Neural crest cell (in vitro differentiated cells): Measurements from ENCODE around the gene DARS1. TPM values are rescaled to one million over a fixed set of nuclear protein-coding genes. Genes with fewer than 3 reads are reported as not detected.

Experiments used
- DNase-seq: peaks from one replicate; pipeline ENCODE4 v3.0.0; 2021; ENCODE audit warnings: low read depth, mixed read lengths, low spot score
- H3K27ac Mint-ChIP-seq: one replicate; pipeline ENCODE4 v1.8.0; 2021; ENCODE audit warnings: mild to moderate bottlenecking, mixed read lengths; ENCODE audit not compliant: unreplicated experiment
- H3K27me3 Mint-ChIP-seq: 2 replicates; pipeline ENCODE4 v1.8.0; 2021; ENCODE audit warnings: low read depth, mild to moderate bottlenecking, mixed read lengths
- H3K36me3 Mint-ChIP-seq: 2 replicates; pipeline ENCODE4 v1.8.0; 2021; ENCODE audit warnings: low read depth, mild to moderate bottlenecking, mixed read lengths
- H3K4me1 Mint-ChIP-seq: 2 replicates; pipeline ENCODE4 v1.8.0; 2021; ENCODE audit warnings: mixed read lengths
- H3K4me3 Mint-ChIP-seq: one replicate; pipeline ENCODE4 v1.8.0; 2021; ENCODE audit warnings: mild to moderate bottlenecking, mixed read lengths
- H3K9me3 Mint-ChIP-seq: 2 replicates; pipeline ENCODE4 v1.8.0; 2021; ENCODE audit warnings: mixed read lengths
- long read RNA-seq: library from polyadenylated mRNA; unstranded; transcript quantifications from one replicate; pipeline ENCODE4 v2.0.0, GENCODE V29; 2020
- total RNA-seq: library from RNA; stranded (reverse); gene quantifications from 2 replicates; pipeline ENCODE4 v1.2.1, GENCODE V29; 2021
- TF ChIP-seq, protein P1 (sequence below): fragments of 200-600 bp; sonication (generic); conservative IDR thresholded peaks from 2 replicates; pipeline ENCODE4 v1.5.0; 2021; ENCODE audit warnings: antibody characterized with exemption, mild to moderate bottlenecking

Gene DARS1
- total RNA-seq: 73.8 and 91.1 TPM in 2 replicates
- long read RNA-seq, transcript DARS-201 (16 exons, 2,361 nt): major isoform, 483 of 543 reads
- long read RNA-seq, partial matches to known transcripts: 28 of 543 reads
- long read RNA-seq, other reads (novel, unspliced or antisense): 31 of 543 reads

DNA sequence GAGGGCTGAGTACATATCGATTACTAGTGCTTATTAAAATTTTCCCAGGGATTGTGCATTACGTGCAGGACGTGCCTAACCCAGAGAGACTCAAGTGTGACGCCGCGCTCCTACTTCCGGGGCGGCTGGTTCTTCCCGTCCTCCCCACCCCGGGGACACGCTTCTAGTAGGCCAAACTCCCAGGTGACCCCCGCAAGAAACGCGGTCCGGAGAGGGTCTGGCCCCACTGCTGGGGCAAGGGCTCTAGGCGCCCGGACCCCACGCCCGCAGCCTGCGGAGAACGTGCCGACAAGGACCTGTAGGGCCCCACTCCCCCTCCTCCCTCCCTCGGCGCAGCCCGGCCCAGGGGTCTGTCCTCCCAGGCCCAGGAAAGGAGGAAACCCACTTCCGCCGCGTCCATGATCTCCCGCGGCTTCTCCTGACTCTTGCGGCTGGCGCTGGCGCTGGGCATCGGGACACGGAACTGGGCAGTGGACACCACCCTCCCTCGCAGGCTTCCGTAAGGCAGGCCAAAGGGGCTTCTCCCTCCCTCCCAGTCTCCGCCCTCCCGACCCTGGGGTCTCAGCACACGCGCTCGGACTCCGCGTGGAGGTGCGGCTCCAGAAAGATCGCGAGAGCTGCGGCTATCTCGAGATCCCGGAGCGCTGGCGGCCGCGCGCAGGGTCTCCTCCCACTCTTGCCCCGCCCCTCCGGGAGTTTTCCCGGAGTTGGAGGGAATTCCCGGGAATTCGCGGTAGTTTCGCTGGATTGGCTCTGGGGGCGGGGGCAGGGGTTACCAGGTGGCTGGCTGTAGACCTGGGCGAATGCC is at the start of gene DARS1:
DARS1 (minus strand) TSS at position 609 of the 808 bp plus-strand sequence; CDS start at position 451, 158 bp downstream.
- H3K4me3 Mint-ChIP-seq: peak within 1 kb of the TSS; percentile 92
- TF ChIP-seq, protein P1, sequence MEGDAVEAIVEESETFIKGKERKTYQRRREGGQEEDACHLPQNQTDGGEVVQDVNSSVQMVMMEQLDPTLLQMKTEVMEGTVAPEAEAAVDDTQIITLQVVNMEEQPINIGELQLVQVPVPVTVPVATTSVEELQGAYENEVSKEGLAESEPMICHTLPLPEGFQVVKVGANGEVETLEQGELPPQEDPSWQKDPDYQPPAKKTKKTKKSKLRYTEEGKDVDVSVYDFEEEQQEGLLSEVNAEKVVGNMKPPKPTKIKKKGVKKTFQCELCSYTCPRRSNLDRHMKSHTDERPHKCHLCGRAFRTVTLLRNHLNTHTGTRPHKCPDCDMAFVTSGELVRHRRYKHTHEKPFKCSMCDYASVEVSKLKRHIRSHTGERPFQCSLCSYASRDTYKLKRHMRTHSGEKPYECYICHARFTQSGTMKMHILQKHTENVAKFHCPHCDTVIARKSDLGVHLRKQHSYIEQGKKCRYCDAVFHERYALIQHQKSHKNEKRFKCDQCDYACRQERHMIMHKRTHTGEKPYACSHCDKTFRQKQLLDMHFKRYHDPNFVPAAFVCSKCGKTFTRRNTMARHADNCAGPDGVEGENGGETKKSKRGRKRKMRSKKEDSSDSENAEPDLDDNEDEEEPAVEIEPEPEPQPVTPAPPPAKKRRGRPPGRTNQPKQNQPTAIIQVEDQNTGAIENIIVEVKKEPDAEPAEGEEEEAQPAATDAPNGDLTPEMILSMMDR: no peak

DNA sequence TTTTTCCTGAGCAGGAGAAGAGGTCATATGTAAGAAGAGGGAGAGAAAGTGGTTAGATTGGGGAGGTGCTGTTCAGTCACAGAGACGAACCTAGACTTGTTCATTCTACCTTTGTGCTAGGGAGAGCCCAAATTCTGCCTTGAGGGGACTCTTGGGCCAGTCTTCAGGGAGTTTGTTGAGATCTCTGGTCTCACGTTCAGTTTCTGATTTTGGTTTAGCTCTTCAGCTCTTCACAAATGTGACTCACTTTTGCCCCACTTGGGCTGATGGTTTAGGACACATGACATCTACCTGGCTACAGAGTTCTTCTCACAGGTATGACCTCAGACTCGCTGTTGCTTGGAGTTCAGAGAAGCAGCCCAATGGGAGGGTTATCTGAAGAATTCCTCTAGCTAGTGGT is 49.2 kb upstream of the DARS1 start:
- H3K27ac Mint-ChIP-seq: no peak overlapping the region
- no peak overlapping the region for H3K4me3 Mint-ChIP-seq
- TF ChIP-seq, protein P1: no peak
- no peak for DNase-seq
- H3K36me3 Mint-ChIP-seq: no peaks in the 10 kb centered on the region
- no peaks in the 10 kb centered on the region for H3K9me3 Mint-ChIP-seq
- H3K4me1 Mint-ChIP-seq: peaks cover 33% of the 10 kb centered on the region
- no peaks in the 10 kb centered on the region for H3K27me3 Mint-ChIP-seq

More for the DNA sequence above, at the start of gene DARS1:
- Mint-ChIP-seq H3K27ac (peak within 1 kb of the TSS; percentile 99), H3K27me3 (no peaks in the 10 kb centered on the region), H3K36me3 (no peaks in the 10 kb centered on the region), H3K9me3 (peaks cover 4% of the 10 kb centered on the region), H3K4me1 (peaks cover 20% of the 10 kb centered on the region)
- peak; percentile 90 for DNase-seq

DNA sequence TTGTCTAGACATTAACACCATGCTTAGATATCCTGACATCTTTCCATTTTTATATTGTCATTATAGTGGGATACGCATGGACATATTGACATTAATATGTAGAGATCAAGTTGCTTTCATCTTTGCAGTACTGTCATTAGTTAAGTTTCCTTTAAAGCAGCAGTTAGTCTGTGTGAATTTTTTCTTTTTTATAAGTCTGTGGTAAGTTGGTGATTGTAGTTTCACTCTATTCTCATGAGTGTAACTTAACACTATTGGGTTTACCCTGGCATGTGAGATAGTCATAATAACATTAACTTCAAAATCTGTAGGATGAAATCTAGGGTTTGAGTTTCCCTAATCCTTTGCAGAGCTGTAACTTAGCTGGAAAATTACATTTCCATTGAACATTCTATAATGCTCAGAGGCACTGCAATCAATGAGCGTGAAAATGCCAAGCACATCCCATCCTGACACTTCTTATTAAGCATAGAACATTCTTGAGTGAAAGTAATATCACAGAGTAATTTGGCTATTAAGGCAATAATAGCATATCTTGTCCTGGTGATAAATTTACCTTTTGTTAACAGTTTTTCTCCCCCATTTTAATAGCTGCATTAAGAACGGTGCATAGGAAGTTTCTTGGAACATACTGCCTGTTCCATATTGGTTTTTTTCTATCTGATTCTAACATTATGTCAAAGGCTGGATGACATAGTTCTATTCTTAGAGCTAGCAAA is 47.5 kb upstream of the DARS1 start:
- H3K36me3 Mint-ChIP-seq: no peaks in the 10 kb centered on the region
- no peak for DNase-seq
- H3K4me1 Mint-ChIP-seq: peaks cover 39% of the 10 kb centered on the region
- no peak overlapping the region for H3K27ac Mint-ChIP-seq
- H3K9me3 Mint-ChIP-seq: no peaks in the 10 kb centered on the region
- H3K4me3 Mint-ChIP-seq: no peak overlapping the region
- TF ChIP-seq, protein P1: no peak
- H3K27me3 Mint-ChIP-seq: no peaks in the 10 kb centered on the region

- Mint-ChIP-seq H3K27ac (no peak overlapping the region), H3K9me3 (no peaks in the 10 kb centered on the region), H3K27me3 (no peaks in the 10 kb centered on the region), H3K4me1 (peaks cover 47% of the 10 kb centered on the region), H3K4me3 (no peak overlapping the region), H3K36me3 (no peaks in the 10 kb centered on the region)
- DNase-seq: no peak
- TF ChIP-seq, protein P1: no peak
Measured at GRCh38 chr2:136032192-136032591, 46.8 kb upstream of the DARS1 start.

- H3K9me3 Mint-ChIP-seq: no peaks in the 10 kb centered on the region
- peaks cover 52% of the 10 kb centered on the region for H3K4me1 Mint-ChIP-seq
- no peak overlapping the region for H3K4me3 Mint-ChIP-seq
- no peak overlapping the region for H3K27ac Mint-ChIP-seq
- H3K36me3 Mint-ChIP-seq: no peaks in the 10 kb centered on the region
- H3K27me3 Mint-ChIP-seq: no peaks in the 10 kb centered on the region
- no peak for DNase-seq
- TF ChIP-seq, protein P1: no peak
Measured at GRCh38 chr2:136031711-136032110, 46.3 kb upstream of the DARS1 start.
